GM19240 (cell line): ENCODE data around the gene SOX15.

ENCODE experiments used
- DNase-seq: peaks from one replicate; pipeline ENCODE4 v3.0.0; 2011; ENCODE audit warnings: low spot score; ENCODE audit not compliant: insufficient read length

SOX15 gene

DNA sequence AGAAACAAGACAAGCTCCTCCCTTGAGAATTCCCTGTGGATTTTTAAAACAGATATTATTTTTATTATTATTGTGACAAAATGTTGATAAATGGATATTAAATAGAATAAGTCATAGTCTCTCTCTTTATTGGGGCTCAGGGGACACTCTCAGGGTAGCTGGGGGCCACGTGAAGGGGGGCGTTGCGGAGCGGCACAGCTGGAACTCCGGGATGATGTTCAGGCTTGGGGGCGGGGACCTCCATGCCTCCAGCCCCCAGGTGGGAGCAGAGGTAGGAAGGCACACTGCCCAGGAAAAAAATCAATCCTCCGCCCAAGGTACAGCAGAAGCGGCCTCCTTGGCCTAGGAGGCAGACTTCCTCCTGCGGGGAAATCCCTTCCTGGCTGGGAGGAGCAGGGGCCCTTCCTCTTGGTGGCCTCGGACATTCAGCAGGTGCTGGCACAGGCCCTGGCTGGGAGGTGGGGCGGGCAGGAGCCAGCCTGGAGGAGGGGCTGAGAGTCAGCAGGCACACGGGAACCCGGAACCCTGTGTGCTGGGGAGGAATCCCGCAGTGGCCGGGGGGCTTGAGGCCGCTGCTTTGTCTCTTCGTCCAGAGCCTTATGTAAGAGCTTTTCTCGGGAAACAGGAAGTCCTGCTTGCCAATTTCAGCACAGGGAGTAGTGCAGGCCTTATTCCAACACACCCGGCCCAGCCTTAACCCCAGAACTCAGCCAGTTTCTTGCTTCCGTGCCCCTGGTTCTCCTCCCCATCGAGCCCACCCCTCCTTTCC, 31.9 kb downstream of the SOX15 start:
- no peak for DNase-seq

DNA sequence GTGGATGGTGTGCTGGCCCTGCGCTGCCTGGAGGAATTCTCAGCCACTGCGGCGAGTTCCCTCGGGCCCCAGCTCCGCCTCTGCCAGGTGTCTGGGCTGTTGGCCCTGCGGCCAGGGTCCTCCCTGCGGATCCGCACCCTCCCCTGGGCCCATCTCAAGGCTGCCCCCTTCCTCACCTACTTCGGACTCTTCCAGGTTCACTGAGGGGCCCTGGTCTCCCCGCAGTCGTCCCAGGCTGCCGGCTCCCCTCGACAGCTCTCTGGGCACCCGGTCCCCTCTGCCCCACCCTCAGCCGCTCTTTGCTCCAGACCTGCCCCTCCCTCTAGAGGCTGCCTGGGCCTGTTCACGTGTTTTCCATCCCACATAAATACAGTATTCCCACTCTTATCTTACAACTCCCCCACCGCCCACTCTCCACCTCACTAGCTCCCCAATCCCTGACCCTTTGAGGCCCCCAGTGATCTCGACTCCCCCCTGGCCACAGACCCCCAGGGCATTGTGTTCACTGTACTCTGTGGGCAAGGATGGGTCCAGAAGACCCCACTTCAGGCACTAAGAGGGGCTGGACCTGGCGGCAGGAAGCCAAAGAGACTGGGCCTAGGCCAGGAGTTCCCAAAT, 32.6 kb downstream of the SOX15 start:
- no peak for DNase-seq

DNA sequence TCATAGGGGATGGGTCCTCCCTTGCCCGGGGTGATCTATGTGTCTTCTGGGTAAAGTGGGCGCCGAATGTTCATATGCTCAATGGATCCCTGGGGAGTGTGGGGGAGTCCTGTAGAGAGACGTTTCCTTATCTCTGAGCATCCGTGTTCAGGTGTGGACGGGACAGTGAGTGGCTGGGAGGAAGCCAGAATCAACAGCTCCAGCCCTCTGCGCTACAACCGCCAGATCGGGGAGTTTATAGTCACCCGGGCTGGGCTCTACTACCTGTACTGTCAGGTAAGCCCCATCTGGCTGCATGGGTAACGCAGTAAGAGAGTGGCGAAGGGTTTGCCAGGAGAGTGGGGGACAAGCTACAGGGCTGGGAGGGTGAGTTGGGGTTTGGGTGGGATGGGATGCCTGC, 33.3 kb downstream of the SOX15 start:
- DNase-seq: no peak

DNA sequence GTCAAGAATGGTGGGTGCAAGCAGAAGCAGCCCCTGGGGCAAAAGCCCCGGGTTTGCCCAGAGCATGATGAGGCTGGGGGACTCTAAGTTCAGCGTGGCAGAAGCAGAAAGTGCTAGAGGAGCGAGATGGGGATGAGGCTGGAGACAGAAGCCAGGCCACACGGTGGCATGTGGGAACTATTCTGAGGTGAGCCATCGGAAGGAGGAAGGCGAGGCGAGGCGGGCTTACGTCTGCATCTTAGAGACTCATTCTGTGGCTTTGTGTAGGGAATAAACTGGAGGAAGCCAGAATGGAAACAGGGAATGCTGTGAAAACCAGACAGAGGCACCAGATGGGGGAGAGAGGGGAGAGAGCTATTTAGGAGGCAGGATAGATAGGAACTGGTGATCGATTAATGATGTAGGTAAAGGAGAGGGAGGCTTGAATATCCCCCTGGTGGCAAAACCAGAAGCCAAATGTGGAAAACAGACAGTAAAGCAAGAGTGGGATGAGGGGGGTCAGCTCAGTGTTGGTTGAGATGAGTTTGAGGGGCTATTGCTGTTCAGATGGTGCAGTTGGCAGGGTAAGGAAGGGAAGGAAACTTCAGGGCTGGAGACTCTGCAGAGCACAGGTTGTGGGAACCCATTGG, 34.5 kb downstream of the SOX15 start:
- no peak for DNase-seq

DNA sequence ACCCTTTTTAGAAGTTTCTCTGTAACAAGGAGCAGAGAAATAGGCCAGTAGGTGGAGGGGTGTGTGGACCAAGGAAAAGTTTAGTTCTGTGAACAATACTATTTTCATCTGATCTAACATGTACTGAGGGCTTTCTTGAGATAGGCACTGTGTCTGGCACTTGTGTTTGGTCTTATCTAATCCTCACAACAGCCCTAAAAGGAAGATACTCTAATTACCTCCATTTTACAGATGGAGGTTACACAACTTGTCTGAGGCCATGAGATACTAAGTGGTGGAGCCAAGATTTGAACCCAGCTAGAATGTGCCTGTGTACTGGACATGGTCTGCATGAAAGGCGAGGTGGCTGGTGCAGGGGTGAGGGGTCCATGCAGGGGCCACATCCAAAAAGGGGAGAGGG, 36.5 kb downstream of the SOX15 start:
- DNase-seq: no peak

DNA sequence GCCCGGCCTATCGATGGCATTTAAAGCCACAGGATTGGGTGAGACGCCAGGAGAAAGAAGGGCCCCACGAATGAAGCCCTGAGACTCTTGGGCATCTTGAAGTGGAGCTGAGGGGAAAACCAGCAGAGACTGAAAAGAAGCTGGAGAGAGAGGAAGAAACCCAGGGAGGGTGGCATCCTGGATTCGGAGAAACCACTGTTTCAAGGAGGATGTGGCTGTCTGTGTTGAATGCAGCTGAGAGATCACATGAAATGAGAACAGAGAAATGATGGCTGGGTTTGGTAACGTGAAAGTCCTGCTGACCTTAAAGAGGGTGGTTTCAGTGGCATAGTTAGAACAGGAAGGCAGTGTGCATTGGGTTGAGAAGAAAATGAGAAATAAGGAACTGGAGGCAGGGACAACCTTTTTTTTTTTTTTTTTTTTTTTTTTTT, 37.3 kb downstream of the SOX15 start:
- DNase-seq: peak; percentile 66

DNA sequence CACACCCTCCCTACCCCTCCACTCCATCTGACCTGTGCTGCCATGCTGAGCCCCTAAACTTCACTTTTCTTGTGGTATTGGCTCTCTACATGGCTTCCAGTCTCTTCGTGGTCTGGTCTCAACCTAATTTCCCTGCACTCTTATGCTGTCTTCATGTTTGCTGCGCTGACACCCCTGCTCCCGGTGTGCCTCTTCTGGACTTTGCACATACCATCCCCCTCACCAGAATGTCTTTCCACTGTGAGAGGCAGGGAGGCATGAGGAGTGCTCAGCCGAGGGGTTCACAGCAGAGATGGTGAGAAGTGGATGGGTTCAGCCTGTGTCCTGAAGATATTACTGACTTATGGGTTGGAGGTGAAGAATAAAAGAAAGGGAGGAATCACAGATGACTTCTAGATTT, 38.5 kb downstream of the SOX15 start:
- no peak for DNase-seq

DNA sequence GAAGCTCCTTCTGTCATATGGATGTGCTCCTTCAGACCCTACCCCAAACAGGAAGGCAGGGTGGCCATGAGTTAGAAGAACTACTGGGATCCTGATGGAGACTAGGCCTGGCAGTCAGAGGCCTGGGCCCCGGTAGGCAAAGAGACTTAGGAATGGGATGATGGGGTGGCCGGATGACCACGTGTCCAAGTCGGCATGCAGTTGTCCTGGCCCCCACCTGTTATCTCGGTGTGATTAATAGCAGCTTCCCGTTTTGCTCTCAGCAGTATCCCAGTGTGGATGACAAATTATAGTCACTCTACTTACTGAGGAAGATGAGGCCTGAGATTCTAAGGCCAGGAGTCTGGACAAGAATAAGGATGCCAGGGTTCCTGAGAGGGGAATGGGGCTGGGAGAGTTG, 39.5 kb downstream of the SOX15 start:
- no peak for DNase-seq

DNA sequence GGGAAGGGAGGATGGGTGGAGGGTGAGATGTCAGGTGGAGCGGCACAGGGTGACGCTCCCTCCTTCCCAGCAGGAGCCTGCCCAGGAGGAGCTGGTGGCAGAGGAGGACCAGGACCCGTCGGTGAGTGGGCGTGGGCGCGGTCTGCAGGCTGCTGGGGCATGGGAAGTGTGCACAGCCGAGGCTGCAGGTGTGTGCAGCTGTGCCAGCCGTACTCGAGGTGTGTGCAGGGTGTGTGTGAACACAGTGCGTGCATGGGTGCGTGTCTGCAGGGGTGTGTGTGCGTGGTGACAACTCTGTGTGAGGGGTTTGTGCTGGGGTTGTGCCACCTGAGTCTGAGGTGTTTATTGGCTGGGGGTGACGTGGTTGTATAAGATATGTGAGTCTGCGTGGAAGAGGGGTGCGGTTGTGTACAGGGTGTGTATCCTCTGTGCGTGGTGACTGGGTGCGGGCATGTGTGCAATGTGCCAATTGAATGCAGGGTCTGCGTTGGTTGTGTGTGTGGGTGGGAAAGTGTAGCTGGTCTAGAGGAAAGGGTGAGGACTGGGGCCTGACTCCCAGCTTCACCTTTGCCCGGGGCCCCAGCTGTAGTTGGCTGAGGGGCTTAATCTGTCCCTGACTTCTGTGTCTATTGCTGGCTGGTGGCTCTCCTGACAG, 40.4 kb downstream of the SOX15 start:
- no peak for DNase-seq

DNA sequence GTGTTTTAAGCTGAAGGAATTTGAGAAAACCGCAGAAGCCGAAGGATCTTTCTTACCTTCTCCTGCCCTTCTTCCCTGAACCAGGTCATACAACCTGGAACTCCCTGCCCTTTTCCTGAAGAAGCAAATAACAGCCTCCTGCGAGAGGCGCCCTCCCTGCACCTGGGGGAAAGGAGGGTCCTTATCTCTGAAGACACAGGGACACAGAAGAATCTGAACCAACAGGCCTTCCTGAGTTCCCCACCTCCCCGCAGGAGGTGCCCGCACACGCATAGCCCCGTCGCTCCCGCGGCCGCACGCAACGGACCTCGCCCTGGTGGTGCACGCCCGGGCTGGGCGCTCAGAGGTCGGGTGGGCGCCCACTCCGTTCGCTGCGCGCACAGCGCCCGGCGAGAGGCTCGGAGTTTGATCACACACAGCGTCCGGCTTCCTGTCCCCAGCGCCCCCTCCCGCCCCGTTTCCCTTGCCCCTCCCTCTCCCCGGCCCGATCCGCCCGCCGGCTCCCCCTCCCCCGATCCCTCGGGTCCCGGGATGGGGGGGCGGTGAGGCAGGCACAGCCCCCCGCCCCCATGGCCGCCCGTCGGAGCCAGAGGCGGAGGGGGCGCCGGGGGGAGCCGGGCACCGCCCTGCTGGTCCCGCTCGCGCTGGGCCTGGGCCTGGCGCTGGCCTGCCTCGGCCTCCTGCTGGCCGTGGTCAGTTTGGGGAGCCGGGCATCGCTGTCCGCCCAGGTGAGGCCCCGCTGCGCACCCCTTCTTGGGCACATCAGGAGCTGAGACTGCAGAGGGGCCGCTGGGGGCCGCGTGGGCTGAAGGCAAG, 41.1 kb downstream of the SOX15 start, which contains the start of gene TNFSF12:
TNFSF12 (plus strand) TSS at position 474 of the 816 bp plus-strand sequence; CDS start at position 570, 96 bp downstream.
- no peak for DNase-seq

DNA sequence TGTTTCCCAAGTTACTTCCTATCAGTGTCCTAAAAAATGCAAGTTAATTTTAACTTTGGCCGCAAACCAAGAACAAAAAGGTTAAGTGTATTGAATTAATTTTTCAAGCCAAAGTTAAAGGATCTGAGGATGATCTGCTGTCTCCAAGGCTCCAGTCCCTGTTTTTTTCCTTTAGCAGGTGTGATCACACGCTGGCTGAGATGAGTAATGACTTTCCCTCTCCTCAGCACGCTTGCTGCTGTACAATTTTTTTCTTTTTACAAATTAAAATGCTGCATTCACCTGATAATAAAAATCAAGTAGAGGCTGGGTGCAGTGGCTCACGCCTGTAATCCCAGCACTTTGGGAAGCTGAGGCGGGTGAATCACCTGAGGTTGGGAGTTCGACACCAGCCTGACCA, 45.0 kb downstream of the SOX15 start:
- DNase-seq: no peak

DNA sequence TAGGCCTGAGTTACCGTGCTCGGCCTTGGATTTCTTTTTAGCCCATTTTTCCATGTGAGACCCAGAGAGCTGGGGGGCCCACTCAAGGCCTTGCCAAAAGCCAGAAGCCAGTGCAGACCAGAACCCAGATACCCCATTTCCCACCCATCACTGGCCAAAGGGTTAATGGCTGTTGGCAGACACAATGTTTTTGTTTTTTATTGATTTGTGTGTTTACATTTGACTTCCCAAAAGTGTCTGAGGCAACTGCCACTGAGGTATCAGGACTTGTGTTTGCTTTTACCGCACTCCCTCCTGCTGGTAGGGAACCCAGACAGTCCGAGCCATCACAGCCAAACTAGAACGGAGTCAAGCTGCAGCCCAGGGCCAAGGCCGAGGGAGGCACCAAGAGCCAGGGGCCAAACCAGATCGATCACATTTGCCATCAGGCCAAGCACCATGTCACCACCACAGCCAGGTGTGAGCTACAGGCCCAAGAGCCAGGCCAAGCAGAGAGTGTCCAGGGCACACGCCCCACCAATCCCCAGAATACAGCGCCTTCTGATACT, 48.7 kb downstream of the SOX15 start:
- no peak for DNase-seq

DNA sequence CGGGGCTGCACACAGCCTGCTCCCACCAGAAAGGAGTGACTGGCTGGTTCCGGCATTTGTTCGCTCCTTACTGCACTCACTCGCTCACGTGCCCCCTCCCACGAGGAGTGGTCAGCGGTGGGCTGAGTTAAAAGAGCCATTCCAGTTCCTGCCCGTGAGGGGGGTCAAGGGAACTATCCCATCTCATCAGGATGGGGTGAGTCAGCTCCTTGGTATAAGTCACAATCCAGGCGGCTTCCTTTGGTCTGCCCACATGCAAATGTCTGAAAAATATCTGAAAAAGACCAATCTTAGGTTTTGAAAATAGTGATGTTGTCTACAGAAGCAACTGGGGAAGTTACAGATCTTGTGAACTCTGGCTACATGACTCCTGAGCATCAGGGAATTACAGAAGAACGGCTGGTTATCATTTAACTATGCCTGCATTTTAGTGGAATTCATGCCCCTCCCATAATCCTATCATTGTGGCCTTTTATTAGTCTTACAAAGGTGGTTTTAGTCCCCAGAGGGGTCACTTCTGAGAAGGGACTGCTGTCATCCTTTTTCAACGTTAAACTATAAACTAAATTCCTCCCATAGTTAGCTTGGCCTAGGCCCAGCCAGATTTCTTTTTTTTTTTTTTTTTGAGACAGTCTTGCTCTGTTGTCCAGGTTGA, 50.9 kb downstream of the SOX15 start:
- no peak for DNase-seq
